Tibial artery (tissue), 4 donors: ENCODE measurements around the gene GEMIN8.

Experiments used
- DNase-seq, 2 donors: peaks; one replicate each; pipeline ENCODE4 v3.0.0-alpha.2; 2019
- H3K27ac ChIP-seq, 2 donors: fragments of 200-600 bp; sonication (generic) in 1 of 2; 1 replicate in 1 of 2; 2 replicates in 1 of 2; pipeline ENCODE4 v1.5.1; 2018 to 2019; ENCODE audit warnings: mild to moderate bottlenecking in 1 of 2
- H3K27me3 ChIP-seq, 2 donors: fragments of 200-600 bp; sonication (generic) in 1 of 2; one replicate each; pipeline versions ENCODE4 v1.5.1 to v1.6.0; 2016 to 2019
- H3K36me3 ChIP-seq, 3 donors: fragments of 200-600 bp; sonication (generic) in 2 of 3; one replicate each; pipeline ENCODE4 v1.5.1; 2016 to 2019; ENCODE audit warnings: mild to moderate bottlenecking in 2 of 3
- H3K4me1 ChIP-seq, 4 donors: fragments of 200-600 bp; sonication (generic) in 2 of 4; 1 replicate in 3 of 4; 2 replicates in 1 of 4; pipeline ENCODE4 v1.5.1; 2016 to 2019
- H3K4me3 ChIP-seq, 2 donors: fragments of 200-600 bp; sonication (generic) in 1 of 2; 1 replicate in 1 of 2; 2 replicates in 1 of 2; pipeline ENCODE4 v1.5.1; 2018 to 2019; ENCODE audit warnings: mild to moderate bottlenecking in 2 of 2
- H3K9me3 ChIP-seq, 3 donors: fragments of 200-600 bp; sonication (generic) in 1 of 3; one replicate each; pipeline ENCODE4 v1.5.1; 2016 to 2019
- intact Hi-C: fragments of 100-400 bp; cut with DNase I; formaldehyde crosslinking; loops from one replicate; pipeline ENCODE4 v1.15.0; 2023; ENCODE audit warnings: low total_unique reads
- TF ChIP-seq, protein P1 (sequence below), 2 experiments: fragments of 200-600 bp in 1 of 2; fragments of 450-650 bp in 1 of 2; IDR thresholded peaks; one replicate each; pipeline ENCODE4 v1.5.1; 2017 to 2019; ENCODE audit warnings: antibody characterized with exemption in 2 of 2, mild to moderate bottlenecking in 1 of 2, moderate library complexity in 1 of 2

Gene GEMIN8

DNA sequence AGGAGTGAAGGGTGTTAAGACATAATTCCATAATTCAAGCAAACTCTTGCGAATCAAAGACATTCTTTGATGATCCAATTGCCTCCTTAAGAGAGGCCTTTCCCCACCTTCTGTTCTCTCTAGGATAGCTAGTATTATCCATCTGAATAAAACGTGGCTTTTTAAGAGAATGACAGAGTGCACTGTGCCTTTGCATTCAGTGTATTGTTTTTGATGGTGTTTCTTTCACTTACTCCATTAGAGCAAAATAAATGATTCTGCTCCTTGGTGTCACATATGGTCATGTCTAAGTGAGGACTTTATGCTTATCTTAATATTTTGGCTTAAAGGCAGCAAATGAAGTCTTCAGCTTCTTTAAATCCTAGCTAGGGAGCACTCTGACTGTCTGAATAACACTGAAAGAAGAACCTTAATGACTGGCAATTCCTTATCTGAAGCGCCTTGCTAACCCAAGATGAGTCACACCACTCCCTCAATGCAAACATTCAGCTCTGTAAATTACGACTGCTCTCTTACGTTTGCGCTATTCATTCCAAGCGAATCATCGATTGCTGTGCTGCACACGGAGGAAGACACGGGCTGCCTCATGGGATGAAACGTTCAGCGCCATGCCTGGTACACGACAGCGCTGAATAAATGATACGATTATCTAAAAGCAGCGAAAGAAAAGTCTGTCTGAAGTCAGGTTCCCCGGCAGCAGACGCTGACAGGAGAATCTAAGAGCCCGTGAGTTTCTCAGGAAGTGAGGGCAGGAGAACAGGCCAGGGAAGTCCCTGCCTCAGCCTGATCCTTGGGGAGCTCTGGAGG is 35.1 kb upstream of the GEMIN8 start:
- intact Hi-C loops, result no loop called here

DNA sequence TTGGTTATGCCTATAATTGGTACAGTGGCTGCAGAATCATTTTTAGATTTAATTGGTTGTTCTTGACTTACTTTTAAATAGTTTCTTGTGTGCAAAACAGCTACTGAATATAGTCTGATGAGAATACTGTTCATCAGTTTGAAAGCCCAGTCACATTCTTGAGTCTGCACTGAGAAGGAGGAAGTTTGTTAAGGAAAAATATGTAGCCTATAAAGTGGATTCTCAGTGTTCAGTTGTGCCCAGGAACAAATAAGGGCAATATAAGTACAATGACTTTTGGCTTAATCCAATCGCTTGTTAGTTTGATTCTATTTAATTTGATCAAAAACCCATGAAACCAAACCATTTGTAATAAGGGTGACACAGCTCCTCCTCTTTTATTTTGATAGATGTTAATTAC is 32.8 kb upstream of the GEMIN8 start:
- H3K9me3 ChIP-seq, result no peaks in the 10 kb centered on the region
- no peak overlapping the region for H3K27ac ChIP-seq
- intact Hi-C loops, result no loop called here
- H3K27me3 ChIP-seq, result no peaks in the 10 kb centered on the region
- no peak for DNase-seq
- H3K36me3 ChIP-seq, result no peaks in the 10 kb centered on the region
- TF ChIP-seq, protein P1, sequence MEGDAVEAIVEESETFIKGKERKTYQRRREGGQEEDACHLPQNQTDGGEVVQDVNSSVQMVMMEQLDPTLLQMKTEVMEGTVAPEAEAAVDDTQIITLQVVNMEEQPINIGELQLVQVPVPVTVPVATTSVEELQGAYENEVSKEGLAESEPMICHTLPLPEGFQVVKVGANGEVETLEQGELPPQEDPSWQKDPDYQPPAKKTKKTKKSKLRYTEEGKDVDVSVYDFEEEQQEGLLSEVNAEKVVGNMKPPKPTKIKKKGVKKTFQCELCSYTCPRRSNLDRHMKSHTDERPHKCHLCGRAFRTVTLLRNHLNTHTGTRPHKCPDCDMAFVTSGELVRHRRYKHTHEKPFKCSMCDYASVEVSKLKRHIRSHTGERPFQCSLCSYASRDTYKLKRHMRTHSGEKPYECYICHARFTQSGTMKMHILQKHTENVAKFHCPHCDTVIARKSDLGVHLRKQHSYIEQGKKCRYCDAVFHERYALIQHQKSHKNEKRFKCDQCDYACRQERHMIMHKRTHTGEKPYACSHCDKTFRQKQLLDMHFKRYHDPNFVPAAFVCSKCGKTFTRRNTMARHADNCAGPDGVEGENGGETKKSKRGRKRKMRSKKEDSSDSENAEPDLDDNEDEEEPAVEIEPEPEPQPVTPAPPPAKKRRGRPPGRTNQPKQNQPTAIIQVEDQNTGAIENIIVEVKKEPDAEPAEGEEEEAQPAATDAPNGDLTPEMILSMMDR (IDR thresholded peaks at IDR 0.05), result no peak
- H3K4me3 ChIP-seq, result no peak overlapping the region
- H3K4me1 ChIP-seq, result no peaks in the 10 kb centered on the region

More for the DNA sequence above, 35.1 kb upstream of the GEMIN8 start:
- no peaks in the 10 kb centered on the region for H3K27me3 ChIP-seq
- no peak overlapping the region for H3K27ac ChIP-seq
- TF ChIP-seq, protein P1 (IDR thresholded peaks at IDR 0.05), result no peak
- no peaks in the 10 kb centered on the region for H3K36me3 ChIP-seq
- no peaks in the 10 kb centered on the region for H3K4me1 ChIP-seq
- H3K4me3 ChIP-seq, result no peak overlapping the region
- DNase-seq, result no peak
- no peaks in the 10 kb centered on the region for H3K9me3 ChIP-seq

DNA sequence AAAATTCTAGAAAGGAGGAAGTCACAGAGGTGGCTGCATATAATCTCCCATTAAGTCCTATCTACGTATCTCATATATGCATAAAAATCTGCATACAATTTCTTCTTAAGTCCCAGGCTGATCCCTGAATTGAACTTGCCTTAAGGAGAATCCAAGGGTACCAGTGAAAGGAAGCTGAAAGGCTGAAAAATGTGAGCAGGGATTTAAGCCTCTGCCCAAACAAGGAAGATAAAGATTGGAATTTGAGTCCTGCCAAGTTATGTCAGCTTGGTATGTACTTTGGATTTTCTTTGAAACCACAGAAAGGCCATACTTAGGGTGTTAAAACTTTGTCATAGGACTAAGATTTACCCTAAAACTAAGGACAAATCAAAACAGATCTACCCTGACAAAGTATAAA is 26.5 kb upstream of the GEMIN8 start:
- TF ChIP-seq, protein P1 (IDR thresholded peaks at IDR 0.05), result no peak
- Histone ChIP-seq H3K9me3 (no peaks in the 10 kb centered on the region), H3K27ac (no peak overlapping the region), H3K27me3 (no peaks in the 10 kb centered on the region), H3K4me1 (no peaks in the 10 kb centered on the region), H3K36me3 (no peaks in the 10 kb centered on the region), H3K4me3 (no peak overlapping the region)
- intact Hi-C loops, result no loop called here
- no peak for DNase-seq

DNA sequence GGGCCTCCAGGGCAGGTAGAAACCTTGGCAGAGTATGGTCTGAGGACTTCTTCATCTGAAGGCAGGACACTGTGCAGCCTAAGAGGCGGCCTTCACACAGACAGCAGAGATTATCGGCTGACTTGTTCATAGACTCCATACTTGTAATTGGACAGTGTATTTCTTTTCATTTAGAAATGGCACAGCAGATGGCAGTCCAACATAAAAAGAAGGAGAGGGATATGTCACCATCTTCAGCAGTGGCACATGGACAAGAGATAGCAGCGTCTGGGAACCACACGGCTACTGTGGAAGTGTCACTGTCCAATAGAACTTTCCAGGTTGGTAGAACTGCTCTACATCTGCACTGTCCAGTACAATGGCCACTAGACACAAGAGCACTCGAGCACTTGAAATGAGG is 21.7 kb upstream of the GEMIN8 start:
- Histone ChIP-seq H3K27me3 (no peaks in the 10 kb centered on the region), H3K4me3 (no peak overlapping the region), H3K4me1 (no peaks in the 10 kb centered on the region), H3K27ac (no peak overlapping the region), H3K9me3 (no peaks in the 10 kb centered on the region), H3K36me3 (no peaks in the 10 kb centered on the region)
- DNase-seq, result no peak
- TF ChIP-seq, protein P1 (IDR thresholded peaks at IDR 0.05), result no peak
- intact Hi-C loops, result no loop called here

DNA sequence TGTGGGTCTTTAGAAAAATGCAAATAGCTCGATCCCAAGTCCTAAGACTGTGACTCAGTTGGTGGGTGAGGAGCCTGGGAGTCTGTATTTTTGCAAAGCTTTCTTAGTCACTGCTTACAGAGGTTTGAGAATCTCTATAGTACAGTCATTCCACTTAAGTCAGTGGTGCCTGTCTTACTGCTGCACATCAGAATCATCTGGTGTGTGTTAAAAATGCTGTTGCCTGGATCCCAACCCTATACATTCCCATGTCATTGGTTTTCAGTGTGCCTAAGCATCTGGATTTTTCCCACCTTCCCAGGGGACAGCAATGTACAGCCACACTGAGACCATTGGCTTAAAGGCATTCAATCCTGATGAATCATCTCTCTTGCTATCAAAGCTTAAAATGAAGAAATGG is 21.0 kb upstream of the GEMIN8 start:
- H3K4me1 ChIP-seq, result no peaks in the 10 kb centered on the region
- no peaks in the 10 kb centered on the region for H3K36me3 ChIP-seq
- H3K27me3 ChIP-seq, result no peaks in the 10 kb centered on the region
- H3K9me3 ChIP-seq, result no peaks in the 10 kb centered on the region
- intact Hi-C loops, result no loop called here
- DNase-seq, result no peak
- no peak overlapping the region for H3K4me3 ChIP-seq
- no peak overlapping the region for H3K27ac ChIP-seq
- TF ChIP-seq, protein P1 (IDR thresholded peaks at IDR 0.05), result no peak
